PFSK-1 (cell line): Measurements from ENCODE around the gene PAGE5.

Source experiments
- POLR2AphosphoS5 ChIP-seq: IDR thresholded peaks from 2 replicates; pipeline ENCODE4 v1.6.1; 2012; ENCODE audit warnings: low read depth, mild to moderate bottlenecking, control low read depth, low read length, moderate library complexity
- REST ChIP-seq, 2 experiments: IDR thresholded peaks; 2 replicates each; pipeline versions ENCODE4 v1.6.1 to v1.8.0; 2011 to 2012; ENCODE audit warnings: low read depth in 2 of 2, low read length in 2 of 2, control low read depth in 1 of 2, inconsistent platforms in 1 of 2, mild to moderate bottlenecking in 1 of 2, moderate library complexity in 1 of 2; ENCODE audit not compliant: insufficient read depth in 1 of 2
- TAF1 ChIP-seq: IDR thresholded peaks from 2 replicates; pipeline ENCODE4 v1.6.1; 2012; ENCODE audit warnings: low read length, control low read depth, borderline replicate concordance; ENCODE audit not compliant: insufficient read depth

- no peak for TF ChIP-seq REST (IDR thresholded peaks at IDR 0.05; ENCODE audit: insufficient read depth in 1 of 2, low read depth in 2 of 2, low read length in 2 of 2)
- TF ChIP-seq TAF1: no peak
- TF ChIP-seq POLR2AphosphoS5: no peak
Measured at GRCh38 chrX:55253528-55253927, 33.4 kb downstream of the PAGE5 start.
